Stomach (tissue), 4 donors: ENCODE measurements around the gene ME3.

Experiments
- POLR2AphosphoS5 ChIP-seq, 3 donors: sonication (generic); formaldehyde crosslinking; IDR thresholded peaks; one replicate each; pipeline ENCODE4 v1.6.1; 2016; ENCODE audit warnings: antibody characterized with exemption in 3 of 3
- TF ChIP-seq, protein P1 (sequence below), 7 experiments: fragments of 450-650 bp in 4 of 7; fragments of 200-600 bp in 3 of 7; sonication (generic) in 3 of 7; IDR thresholded peaks; one replicate each; pipeline ENCODE4 v1.5.1; 2016 to 2019; ENCODE audit warnings: antibody characterized with exemption in 7 of 7, control low read depth in 2 of 7, mild to moderate bottlenecking in 1 of 7

DNA sequence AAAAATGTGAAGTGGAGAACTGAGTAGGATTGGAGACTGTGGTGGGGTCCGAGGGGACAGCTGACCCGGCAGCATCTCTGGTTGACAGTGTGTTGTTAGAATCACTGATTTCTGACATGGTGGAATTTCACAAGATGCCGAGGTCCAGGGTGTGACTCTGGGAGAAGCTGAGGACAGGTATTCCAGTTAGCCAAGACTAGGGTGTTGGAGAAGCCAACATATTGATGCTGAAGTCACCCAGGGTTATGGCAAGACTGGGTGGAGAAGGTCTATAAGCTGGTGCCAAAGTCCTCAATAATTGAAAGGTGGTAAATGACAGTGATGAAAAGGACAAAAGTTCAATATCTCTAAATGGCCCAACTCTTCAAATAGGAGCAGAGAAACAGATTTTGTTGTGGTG lies 86.1 kb downstream of the ME3 start:
- TF ChIP-seq, protein P1, sequence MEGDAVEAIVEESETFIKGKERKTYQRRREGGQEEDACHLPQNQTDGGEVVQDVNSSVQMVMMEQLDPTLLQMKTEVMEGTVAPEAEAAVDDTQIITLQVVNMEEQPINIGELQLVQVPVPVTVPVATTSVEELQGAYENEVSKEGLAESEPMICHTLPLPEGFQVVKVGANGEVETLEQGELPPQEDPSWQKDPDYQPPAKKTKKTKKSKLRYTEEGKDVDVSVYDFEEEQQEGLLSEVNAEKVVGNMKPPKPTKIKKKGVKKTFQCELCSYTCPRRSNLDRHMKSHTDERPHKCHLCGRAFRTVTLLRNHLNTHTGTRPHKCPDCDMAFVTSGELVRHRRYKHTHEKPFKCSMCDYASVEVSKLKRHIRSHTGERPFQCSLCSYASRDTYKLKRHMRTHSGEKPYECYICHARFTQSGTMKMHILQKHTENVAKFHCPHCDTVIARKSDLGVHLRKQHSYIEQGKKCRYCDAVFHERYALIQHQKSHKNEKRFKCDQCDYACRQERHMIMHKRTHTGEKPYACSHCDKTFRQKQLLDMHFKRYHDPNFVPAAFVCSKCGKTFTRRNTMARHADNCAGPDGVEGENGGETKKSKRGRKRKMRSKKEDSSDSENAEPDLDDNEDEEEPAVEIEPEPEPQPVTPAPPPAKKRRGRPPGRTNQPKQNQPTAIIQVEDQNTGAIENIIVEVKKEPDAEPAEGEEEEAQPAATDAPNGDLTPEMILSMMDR (IDR thresholded peaks at IDR 0.05) = no peak
- TF ChIP-seq POLR2AphosphoS5 (IDR thresholded peaks at IDR 0.05) = no peak
